Transverse colon (tissue), 4 donors: ENCODE measurements around the gene CTNNBL1. TPM values are rescaled to one million over a fixed set of nuclear protein-coding genes. Genes with fewer than 3 reads are reported as not detected.

ENCODE experiments used
- DNase-seq: peaks from one replicate; pipeline ENCODE4 v3.0.0-alpha.2; 2019
- H3K27ac ChIP-seq, 4 donors: fragments of 200-600 bp; sonication (generic); 2 replicates each; pipeline ENCODE4 v1.5.1; 2016 to 2018; ENCODE audit warnings: inconsistent platforms in 4 of 4
- H3K27me3 ChIP-seq: fragments of 200-600 bp; sonication (generic); 2 replicates; pipeline ENCODE4 v1.5.1; 2017; ENCODE audit warnings: inconsistent platforms
- H3K36me3 ChIP-seq, 4 donors: fragments of 200-600 bp; sonication (generic); 2 replicates each; pipeline ENCODE4 v1.5.1; 2017 to 2019; ENCODE audit warnings: inconsistent platforms in 4 of 4
- H3K4me1 ChIP-seq, 4 donors: fragments of 200-600 bp; sonication (generic); 2 replicates each; pipeline ENCODE4 v1.5.1; 2017 to 2020; ENCODE audit warnings: inconsistent platforms in 4 of 4
- H3K4me3 ChIP-seq, 4 donors: fragments of 200-600 bp; sonication (generic); 1 replicate in 1 of 4; 2 replicates in 3 of 4; pipeline versions ENCODE4 v1.5.1 to v1.6.1; 2017 to 2019; ENCODE audit warnings: inconsistent platforms in 4 of 4
- H3K9me3 ChIP-seq, 2 donors: fragments of 200-600 bp; sonication (generic); 2 replicates each; pipeline ENCODE4 v1.5.1; 2017 to 2019; ENCODE audit warnings: inconsistent platforms in 2 of 2
- EP300 ChIP-seq: sonication (generic); formaldehyde crosslinking; IDR thresholded peaks from one replicate; pipeline ENCODE4 v1.6.1; 2017; ENCODE audit warnings: antibody characterized with exemption, low read depth
- POLR2A ChIP-seq: fragments of 450-650 bp; IDR thresholded peaks from one replicate; pipeline ENCODE4 v1.6.1; 2016; ENCODE audit warnings: antibody characterized with exemption, mild to moderate bottlenecking, moderate library complexity
- POLR2AphosphoS5 ChIP-seq, 3 donors: sonication (generic); formaldehyde crosslinking; IDR thresholded peaks; one replicate each; pipeline ENCODE4 v1.6.1; 2016; ENCODE audit warnings: antibody characterized with exemption in 3 of 3
- WGBS, 2 donors: methylation state at CpG; one replicate each; pipeline ENCODE4 v1.1.5; 2018; ENCODE audit warnings: low coverage in 1 of 2; 5-methylcytosine and 5-hydroxymethylcytosine counted together
- in situ Hi-C, 4 donors: fragments of 200-750 bp; cut with MboI; loops; one replicate each; pipeline versions ENCODE4 v1.15.0 to v1.15.1; 2017; ENCODE audit warnings: low sequenced_read_pairs in 3 of 4, low pct_ligation_motif_present in 1 of 4, low pct_unique_long_range_greater_than_20kb in 1 of 4
- intact Hi-C: fragments of 100-400 bp; cut with DNase I; formaldehyde crosslinking; loops from one replicate; pipeline ENCODE4 v1.15.1; 2023; ENCODE audit warnings: low total_unique reads
- total RNA-seq, 4 donors: library from RNA; depleted of rRNA; stranded (reverse); fragments of >200 nt; gene quantifications; one replicate each; pipeline ENCODE4 v1.1.0, GENCODE V29; 2016
- TF ChIP-seq, protein P1 (sequence below), 5 experiments: fragments of 200-600 bp in 3 of 5; fragments of 450-650 bp in 2 of 5; sonication (generic) in 3 of 5; IDR thresholded peaks; 1 replicate in 2 of 5; 2 replicates in 3 of 5; pipeline ENCODE4 v1.5.1; 2016 to 2017; ENCODE audit warnings: antibody characterized with exemption in 5 of 5, inconsistent platforms in 3 of 5, mild to moderate bottlenecking in 2 of 5, moderate library complexity in 1 of 5

CTNNBL1 gene
- total RNA-seq, 4 donors from 2014 or later: 18.7 to 49.0 (median 22.4) TPM

DNA sequence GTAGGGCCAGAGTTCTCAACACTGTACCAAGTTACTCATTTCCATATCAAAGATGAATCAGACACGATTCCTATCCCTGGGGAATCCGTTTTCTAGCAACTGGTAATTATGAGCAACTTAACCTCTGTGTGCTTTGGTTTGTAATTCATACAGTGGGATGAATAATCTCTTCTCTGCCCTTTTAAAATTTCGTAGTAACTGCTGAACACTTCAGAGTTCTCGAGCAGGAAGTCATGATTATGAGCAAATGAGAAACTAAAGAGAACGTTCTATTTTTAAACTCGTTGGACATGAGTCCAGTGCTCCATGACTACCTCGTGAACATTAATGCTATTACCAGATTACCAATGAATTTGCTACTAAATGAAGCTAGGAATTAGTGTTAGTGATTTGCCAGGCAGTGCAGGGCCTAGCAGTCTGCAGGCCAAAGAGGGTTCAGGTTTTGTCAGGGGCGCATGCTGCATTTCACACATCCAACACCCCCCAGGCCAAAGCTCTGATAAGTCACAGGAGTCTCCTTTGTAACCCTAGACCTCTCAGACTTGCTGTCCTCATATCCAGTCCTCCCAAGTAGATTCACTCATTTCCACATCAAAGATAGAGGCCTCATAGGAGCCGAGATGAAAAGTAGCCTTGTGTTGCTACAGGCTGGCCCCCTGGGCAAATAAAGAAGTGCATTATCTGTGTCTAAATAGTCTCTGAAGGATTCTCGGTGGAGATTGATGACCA, 163.3 kb downstream of the CTNNBL1 start:
- no peaks in the 10 kb centered on the region for H3K9me3 ChIP-seq
- in situ Hi-C loops (no loop called here), intact Hi-C loops (no loop called here)
- H3K36me3 ChIP-seq: peaks cover 0 to 7% (median 0%) of the 10 kb centered on the region in 4 donors
- no peak overlapping the region for H3K4me3 ChIP-seq
- TF ChIP-seq EP300 (no peak), POLR2AphosphoS5 (IDR thresholded peaks at IDR 0.05) (no peak), POLR2A (no peak)
- TF ChIP-seq, protein P1, sequence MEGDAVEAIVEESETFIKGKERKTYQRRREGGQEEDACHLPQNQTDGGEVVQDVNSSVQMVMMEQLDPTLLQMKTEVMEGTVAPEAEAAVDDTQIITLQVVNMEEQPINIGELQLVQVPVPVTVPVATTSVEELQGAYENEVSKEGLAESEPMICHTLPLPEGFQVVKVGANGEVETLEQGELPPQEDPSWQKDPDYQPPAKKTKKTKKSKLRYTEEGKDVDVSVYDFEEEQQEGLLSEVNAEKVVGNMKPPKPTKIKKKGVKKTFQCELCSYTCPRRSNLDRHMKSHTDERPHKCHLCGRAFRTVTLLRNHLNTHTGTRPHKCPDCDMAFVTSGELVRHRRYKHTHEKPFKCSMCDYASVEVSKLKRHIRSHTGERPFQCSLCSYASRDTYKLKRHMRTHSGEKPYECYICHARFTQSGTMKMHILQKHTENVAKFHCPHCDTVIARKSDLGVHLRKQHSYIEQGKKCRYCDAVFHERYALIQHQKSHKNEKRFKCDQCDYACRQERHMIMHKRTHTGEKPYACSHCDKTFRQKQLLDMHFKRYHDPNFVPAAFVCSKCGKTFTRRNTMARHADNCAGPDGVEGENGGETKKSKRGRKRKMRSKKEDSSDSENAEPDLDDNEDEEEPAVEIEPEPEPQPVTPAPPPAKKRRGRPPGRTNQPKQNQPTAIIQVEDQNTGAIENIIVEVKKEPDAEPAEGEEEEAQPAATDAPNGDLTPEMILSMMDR (IDR thresholded peaks at IDR 0.05): no peak
- H3K4me1 ChIP-seq: no peaks in the 10 kb centered on the region
- DNase-seq: no peak
- H3K27me3 ChIP-seq: no peaks in the 10 kb centered on the region
- no peak overlapping the region for H3K27ac ChIP-seq
- WGBS, 2 donors: 79 to 83% methylated on average over 7 to 10 of the region's 10 CpGs

DNA sequence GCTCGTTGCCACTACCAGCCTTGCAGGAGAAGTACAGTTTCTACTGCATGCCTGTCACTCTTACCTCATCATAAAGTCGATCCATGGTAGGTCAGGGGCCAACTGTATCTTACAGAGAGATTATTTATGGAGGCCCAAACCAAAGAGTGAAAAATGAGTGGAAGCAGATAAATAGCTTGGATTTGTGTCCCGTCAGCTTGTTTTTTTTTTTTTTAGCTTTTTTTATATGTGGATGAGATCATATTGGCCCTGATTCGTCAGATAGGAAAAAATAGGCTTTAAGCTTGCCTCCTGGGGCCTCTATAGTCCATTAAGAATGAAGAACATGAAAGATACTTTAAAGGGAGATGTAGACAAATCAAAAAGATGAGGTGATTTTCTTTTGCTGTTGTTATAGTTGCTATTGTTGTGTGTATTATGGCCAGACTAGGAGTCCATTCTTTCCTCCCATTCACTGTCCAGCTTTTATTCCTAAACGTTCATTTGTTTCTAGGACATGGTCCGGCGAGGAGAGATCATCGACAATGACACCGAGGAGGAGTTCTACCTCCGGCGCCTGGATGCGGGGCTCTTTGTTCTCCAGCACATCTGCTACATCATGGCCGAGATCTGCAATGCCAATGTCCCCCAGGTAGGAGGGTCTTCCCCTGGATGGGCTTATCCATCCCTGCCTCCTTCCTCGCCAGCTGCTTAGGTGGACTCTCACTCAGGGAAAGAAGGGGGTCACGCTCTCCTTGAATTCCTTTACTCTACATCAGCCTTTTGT, 165.8 kb downstream of the CTNNBL1 start:
- no peak overlapping the region for H3K4me3 ChIP-seq
- H3K27ac ChIP-seq: no peak overlapping the region
- TF ChIP-seq POLR2A (no peak), POLR2AphosphoS5 (IDR thresholded peaks at IDR 0.05) (no peak), EP300 (no peak)
- TF ChIP-seq, protein P1 (IDR thresholded peaks at IDR 0.05): no peak
- in situ Hi-C loops (no loop called here), intact Hi-C loops (no loop called here)
- no peaks in the 10 kb centered on the region for H3K36me3 ChIP-seq
- 88 to 94% methylated on average over 6 to 15 of the region's 15 CpGs for WGBS, 2 donors
- no peak for DNase-seq
- no peaks in the 10 kb centered on the region for H3K4me1 ChIP-seq
- H3K27me3 ChIP-seq: no peaks in the 10 kb centered on the region
- no peaks in the 10 kb centered on the region for H3K9me3 ChIP-seq

DNA sequence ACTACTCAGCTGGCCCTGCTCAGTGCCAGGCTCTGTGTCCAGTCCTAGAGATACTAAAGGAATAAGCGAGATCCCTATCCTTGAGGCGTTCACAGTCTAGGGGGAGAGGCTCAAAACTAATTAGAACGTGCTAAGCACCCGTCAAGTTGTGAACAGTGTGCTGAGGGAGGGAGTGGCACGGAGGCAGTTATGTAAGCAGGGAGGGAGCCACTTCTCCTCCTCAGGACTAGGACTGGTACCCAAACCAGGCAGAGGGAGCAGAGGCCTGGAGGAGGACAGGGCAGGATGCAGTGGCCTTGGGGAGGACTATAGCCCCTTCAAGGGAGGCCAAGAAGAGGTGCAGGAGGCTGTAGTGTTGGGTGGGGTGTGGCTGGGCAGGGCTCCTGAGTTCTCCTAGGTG, 169.5 kb downstream of the CTNNBL1 start:
- in situ Hi-C loops: no loop called here
- H3K36me3 ChIP-seq: peaks cover 0 to 4% (median 0%) of the 10 kb centered on the region in 4 donors
- no peaks in the 10 kb centered on the region for H3K9me3 ChIP-seq
- TF ChIP-seq POLR2A (no peak), POLR2AphosphoS5 (IDR thresholded peaks at IDR 0.05) (no peak), EP300 (no peak)
- TF ChIP-seq, protein P1 (IDR thresholded peaks at IDR 0.05): no peak
- H3K27me3 ChIP-seq: no peaks in the 10 kb centered on the region
- no peak for DNase-seq
- peaks cover 0 to 6% (median 0%) of the 10 kb centered on the region in 4 donors for H3K4me1 ChIP-seq
- no peak overlapping the region for H3K4me3 ChIP-seq
- 96 to 100% methylated on average over 2 to 5 of the region's 5 CpGs for WGBS, 2 donors
- intact Hi-C loops: no loop called here
- no peak overlapping the region for H3K27ac ChIP-seq

DNA sequence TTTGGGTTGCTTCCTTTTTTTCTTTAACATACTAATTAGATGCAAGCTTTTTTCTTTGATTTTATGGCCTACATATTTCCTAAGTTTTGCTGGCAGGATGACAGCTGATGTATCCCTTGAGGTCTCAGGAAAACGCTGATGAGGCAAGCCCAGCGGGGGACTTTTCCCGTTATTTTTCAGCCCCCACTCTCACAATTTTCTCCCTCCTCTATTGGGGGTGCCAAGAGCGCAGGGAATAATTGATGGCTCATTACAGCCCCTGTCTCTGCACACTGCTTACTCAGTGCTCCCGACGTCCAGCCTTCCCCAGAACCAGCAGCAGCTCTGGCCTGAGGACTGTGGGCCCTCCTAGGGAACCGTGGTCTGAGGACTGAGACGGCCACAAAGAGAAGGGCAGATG, 170.5 kb downstream of the CTNNBL1 start:
- Histone ChIP-seq H3K9me3 (no peaks in the 10 kb centered on the region), H3K4me1 (peaks cover 0 to 12% (median 0%) of the 10 kb centered on the region in 4 donors), H3K27me3 (no peaks in the 10 kb centered on the region), H3K36me3 (peaks cover 0 to 4% (median 0%) of the 10 kb centered on the region in 4 donors), H3K27ac (no peak overlapping the region), H3K4me3 (no peak overlapping the region)
- TF ChIP-seq POLR2A (no peak), EP300 (no peak), POLR2AphosphoS5 (IDR thresholded peaks at IDR 0.05) (no peak)
- TF ChIP-seq, protein P1 (IDR thresholded peaks at IDR 0.05): no peak
- intact Hi-C loops: no loop called here
- WGBS, 2 donors: 89% methylated on average over 8 of the region's 8 CpGs; no CpG with 5 or more reads in 1 of the 2 donors
- DNase-seq: no peak
- in situ Hi-C loops: no loop called here
